IPS-20b (cell line): ENCODE data around the gene TLCD2.

Source experiments
- H3K27ac ChIP-seq: one replicate; pipeline ENCODE4 v1.5.1; 2013; ENCODE audit warnings: low read length
- H3K27me3 ChIP-seq: 2 replicates; pipeline ENCODE4 v1.6.1; 2013; ENCODE audit warnings: mild to moderate bottlenecking, low read length, inconsistent platforms; ENCODE audit not compliant: insufficient read depth
- H3K36me3 ChIP-seq: 2 replicates; pipeline ENCODE4 v1.6.1; 2013; ENCODE audit warnings: low read depth, mild to moderate bottlenecking, inconsistent platforms, low read length, moderate library complexity; ENCODE audit not compliant: insufficient read depth
- H3K4me1 ChIP-seq: 2 replicates; pipeline ENCODE4 v1.6.1; 2013; ENCODE audit warnings: mild to moderate bottlenecking, control low read depth, inconsistent platforms, low read length, moderate library complexity; ENCODE audit not compliant: insufficient read depth
- H3K4me3 ChIP-seq: 2 replicates; pipeline ENCODE4 v1.5.1; 2013; ENCODE audit warnings: mild to moderate bottlenecking, low read length, inconsistent platforms
- H3K9ac ChIP-seq: 2 replicates; pipeline ENCODE4 v1.6.1; 2013; ENCODE audit warnings: low read depth, mild to moderate bottlenecking, inconsistent platforms, low read length, moderate library complexity
- H3K9me3 ChIP-seq: 2 replicates; pipeline ENCODE4 v1.6.1; 2013; ENCODE audit warnings: mild to moderate bottlenecking, low read depth, low read length, inconsistent platforms; ENCODE audit not compliant: insufficient read depth

The TLCD2 gene

GRCh38 chr17:1709971-1710806 is at the start of gene TLCD2:
TLCD2 (minus strand) TSS chr17:1710377; CDS start chr17:1710242, 135 bp downstream.
- peak within 1 kb of the TSS; percentile 11; the same call in 1 of the 2 replicates for H3K9ac ChIP-seq
- H3K27ac ChIP-seq: no peak within 1 kb of the TSS
- H3K36me3 ChIP-seq: peaks cover 16% of the 10 kb centered on the region
- no peaks in the 10 kb centered on the region for H3K9me3 ChIP-seq
- peak within 1 kb of the TSS; percentile 75 for H3K4me3 ChIP-seq
- peaks cover 17% of the 10 kb centered on the region; the same call in 1 of the 2 replicates for H3K27me3 ChIP-seq
- H3K4me1 ChIP-seq: peaks cover 18% of the 10 kb centered on the region

- no peak overlapping the region for H3K9ac ChIP-seq
- no peaks in the 10 kb centered on the region for H3K36me3 ChIP-seq
- no peaks in the 10 kb centered on the region for H3K9me3 ChIP-seq
- H3K4me3 ChIP-seq: no peak overlapping the region
- peaks cover 15% of the 10 kb centered on the region for H3K4me1 ChIP-seq
- no peaks in the 10 kb centered on the region for H3K27me3 ChIP-seq
- H3K27ac ChIP-seq: no peak overlapping the region
These were observed 49.4 kb upstream of the TLCD2 start for GRCh38 chr17:1759529-1759928.

GRCh38 chr17:1758807-1759206 is 48.6 kb upstream of the TLCD2 start:
- Histone ChIP-seq H3K9me3 (no peaks in the 10 kb centered on the region), H3K27me3 (no peaks in the 10 kb centered on the region; the same call in 1 of the 2 replicates), H3K4me1 (peaks cover 15% of the 10 kb centered on the region), H3K36me3 (no peaks in the 10 kb centered on the region), H3K9ac (no peak overlapping the region), H3K4me3 (no peak overlapping the region), H3K27ac (no peak overlapping the region)

- no peaks in the 10 kb centered on the region for H3K9me3 ChIP-seq
- no peak overlapping the region for H3K27ac ChIP-seq
- no peak overlapping the region for H3K9ac ChIP-seq
- no peaks in the 10 kb centered on the region; the same call in 1 of the 2 replicates for H3K4me1 ChIP-seq
- no peaks in the 10 kb centered on the region; the same call in 1 of the 2 replicates for H3K27me3 ChIP-seq
- H3K4me3 ChIP-seq: no peak overlapping the region
- H3K36me3 ChIP-seq: no peaks in the 10 kb centered on the region
These were observed 45.7 kb upstream of the TLCD2 start for GRCh38 chr17:1755827-1756262.

- Histone ChIP-seq H3K4me1 (no peaks in the 10 kb centered on the region; the same call in 1 of the 2 replicates), H3K9ac (no peak overlapping the region), H3K36me3 (no peaks in the 10 kb centered on the region), H3K27ac (no peak overlapping the region), H3K27me3 (no peaks in the 10 kb centered on the region; the same call in 1 of the 2 replicates), H3K9me3 (no peaks in the 10 kb centered on the region), H3K4me3 (no peak overlapping the region)
These were observed 45.2 kb upstream of the TLCD2 start for GRCh38 chr17:1755252-1755826.

- Histone ChIP-seq H3K9ac (no peak overlapping the region), H3K36me3 (no peaks in the 10 kb centered on the region), H3K27me3 (no peaks in the 10 kb centered on the region; the same call in 1 of the 2 replicates), H3K27ac (no peak overlapping the region), H3K4me3 (no peak overlapping the region), H3K9me3 (no peaks in the 10 kb centered on the region), H3K4me1 (no peaks in the 10 kb centered on the region; the same call in 1 of the 2 replicates)
These were observed 44.4 kb upstream of the TLCD2 start for GRCh38 chr17:1754430-1755112.

- Histone ChIP-seq H3K9ac (no peak overlapping the region), H3K9me3 (no peaks in the 10 kb centered on the region), H3K4me1 (no peaks in the 10 kb centered on the region; the same call in 1 of the 2 replicates), H3K27ac (no peak overlapping the region), H3K4me3 (no peak overlapping the region), H3K27me3 (no peaks in the 10 kb centered on the region; the same call in 1 of the 2 replicates), H3K36me3 (no peaks in the 10 kb centered on the region)
These were observed 43.7 kb upstream of the TLCD2 start for GRCh38 chr17:1753767-1754429.

GRCh38 chr17:1752425-1753262 is 42.5 kb upstream of the TLCD2 start:
- Histone ChIP-seq H3K4me1 (no peaks in the 10 kb centered on the region; the same call in 1 of the 2 replicates), H3K9me3 (no peaks in the 10 kb centered on the region), H3K27me3 (no peaks in the 10 kb centered on the region; the same call in 1 of the 2 replicates), H3K36me3 (no peaks in the 10 kb centered on the region), H3K9ac (peak overlapping the region; percentile 32), H3K27ac (no peak overlapping the region), H3K4me3 (peak overlapping the region; percentile 44; the same call in 1 of the 2 replicates)

GRCh38 chr17:1750628-1751027 is 40.5 kb upstream of the TLCD2 start:
- Histone ChIP-seq H3K4me3 (no peak overlapping the region), H3K36me3 (no peaks in the 10 kb centered on the region), H3K27me3 (no peaks in the 10 kb centered on the region; the same call in 1 of the 2 replicates), H3K4me1 (no peaks in the 10 kb centered on the region; the same call in 1 of the 2 replicates), H3K9me3 (no peaks in the 10 kb centered on the region), H3K9ac (no peak overlapping the region), H3K27ac (no peak overlapping the region)

- Histone ChIP-seq H3K9me3 (no peaks in the 10 kb centered on the region), H3K27me3 (no peaks in the 10 kb centered on the region), H3K4me1 (no peaks in the 10 kb centered on the region), H3K36me3 (no peaks in the 10 kb centered on the region), H3K4me3 (no peak overlapping the region), H3K9ac (no peak overlapping the region), H3K27ac (no peak overlapping the region)
These were observed 36.9 kb upstream of the TLCD2 start for GRCh38 chr17:1746975-1747543.
